Heart left ventricle (tissue), 13 donors: ENCODE results near the gene PHKG2.

ENCODE experiments used
- CTCF ChIP-seq, 12 donors: fragments of 200-600 bp; sonication (generic) in 4 of 12; IDR thresholded peaks; one replicate each; pipeline versions ENCODE4 v1.5.0 to v1.8.0; 2018 to 2022; ENCODE audit warnings: antibody characterized with exemption in 12 of 12, mild to moderate bottlenecking in 5 of 12
- POLR2A ChIP-seq, 2 donors: fragments of 450-650 bp; IDR thresholded peaks; one replicate each; pipeline ENCODE4 v1.6.1; 2017; ENCODE audit warnings: antibody characterized with exemption in 2 of 2, mild to moderate bottlenecking in 2 of 2, moderate library complexity in 2 of 2
- donor health status: ischemic (EF 13 %, LVEDD 7.1; RV severe dilation, severe dysfunction).
- donor health status: DM: no; HTN: yes; CAD: no.
- donor health status: DM: no; HTN: no; CAD: no.
- donor health status: ischemic (EF 25% LVEDD 6.9; RV normal size, moderate dysfunction).
- donor health status: ischemic (EF 25% LVEDD 5.7; RV mildly dilated, moderate dysfunction).
- donor health status: ischemic (EF 35%, LVEDD 5.7; RV mildly dilated, moderate dysfunction).
- donor health status: nonischemic (EF 11% LVEDD 7.7; RV severe dilation, severe dysfunction).
- donor health status: DM: yes; HTN: yes; CAD: no.
- donor health status: PGD.
- donor health status: ischemic (EF 29% LVEDD 5.4; RV normal size, mild dysfunction).
- donor health status: nonischemic (EF 23%, LVEDD 6.1; RV moderate dilation, normal function).

DNA sequence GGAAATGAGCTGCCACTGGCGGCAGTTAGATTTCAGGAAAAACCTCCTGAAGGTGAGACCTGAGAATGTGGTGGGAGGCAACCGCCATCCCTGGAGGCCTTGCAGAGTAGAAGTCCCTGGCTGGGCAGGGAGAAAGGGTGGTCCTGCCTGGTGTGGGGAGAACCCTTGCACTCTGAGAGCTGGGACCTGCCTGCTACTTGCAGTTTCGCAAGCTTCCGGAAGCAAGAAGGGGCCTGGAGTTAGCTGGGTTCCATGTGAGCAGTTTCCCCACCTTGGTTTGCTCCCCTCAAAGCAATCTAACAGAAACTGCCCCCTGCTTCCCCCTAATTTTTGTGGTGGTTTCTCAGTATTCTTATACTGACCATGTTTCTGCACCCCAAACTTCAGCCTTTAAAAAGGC is 32.3 kb downstream of the PHKG2 start:
- TF ChIP-seq CTCF (IDR thresholded peaks at IDR 0.05), result no peak
- no peak for TF ChIP-seq POLR2A (IDR thresholded peaks at IDR 0.05)
